Hematopoietic multipotent progenitor cell treated with erythropoietin and hydrocortisone succinate and interleukin-3 and kit ligand, for 4 days (in vitro differentiated cells): ENCODE measurements around the gene KLF16.
"Not testable (repeated sequence)": the region's sequence is repeated elsewhere in the genome, so short reads cannot be mapped to it uniquely, and the experiment has no call there.

Experiments
- DNase-seq: peaks from one replicate; pipeline ENCODE4 v3.0.0-alpha.2; 2015

Gene KLF16

GRCh38 chr19:1863328-1863637 lies at the start of gene KLF16:
Gene KLF16, minus strand, starts transcription at chr19:1863579. Its CDS starts 82 bp downstream, at chr19:1863497.
- no peak for DNase-seq

- DNase-seq = no peak
Observed at GRCh38 chr19:1912760-1913505, 49.6 kb upstream of the KLF16 start.

GRCh38 chr19:1911995-1912394 lies 48.6 kb upstream of the KLF16 start:
- DNase-seq = no peak

- DNase-seq = no peak
Observed at GRCh38 chr19:1911098-1911497, 47.7 kb upstream of the KLF16 start.

- DNase-seq = no peak
Observed at GRCh38 chr19:1910177-1910576, 46.8 kb upstream of the KLF16 start.

GRCh38 chr19:1909761-1910080 lies 46.3 kb upstream of the KLF16 start:
- DNase-seq = peak; percentile 49

GRCh38 chr19:1908364-1908678 lies 44.9 kb upstream of the KLF16 start:
- DNase-seq = no peak

- DNase-seq = no peak
Observed at GRCh38 chr19:1907563-1908363, 44.4 kb upstream of the KLF16 start.

GRCh38 chr19:1906985-1907562 lies 43.7 kb upstream of the KLF16 start:
- no peak for DNase-seq

GRCh38 chr19:1905863-1906375 lies 42.5 kb upstream of the KLF16 start:
- no peak for DNase-seq

- peak; percentile 100 for DNase-seq
Observed at GRCh38 chr19:1905110-1905862, 41.9 kb upstream of the KLF16 start, which contains the start of the genes ADAT3 and SCAMP4. Gene ADAT3, plus strand, starts transcription at chr19:1905399. Its CDS starts 6,649 bp downstream, at chr19:1912048. Gene SCAMP4, plus strand, starts transcription at chr19:1905399. Its CDS starts 9,621 bp downstream, at chr19:1915020.

- DNase-seq = no peak
Observed at GRCh38 chr19:1904860-1905109, 41.4 kb upstream of the KLF16 start.

GRCh38 chr19:1902923-1903322 lies 39.5 kb upstream of the KLF16 start:
- no peak for DNase-seq

- DNase-seq = no peak
Observed at GRCh38 chr19:1901940-1902404, 38.6 kb upstream of the KLF16 start.

- DNase-seq = peak; percentile 47
Observed at GRCh38 chr19:1896508-1896907, 33.1 kb upstream of the KLF16 start.

GRCh38 chr19:1893791-1894190 lies 30.4 kb upstream of the KLF16 start:
- DNase-seq = no peak

GRCh38 chr19:1889907-1890306 lies 26.5 kb upstream of the KLF16 start:
- DNase-seq = no peak

- no peak for DNase-seq
Observed at GRCh38 chr19:1888385-1888784, 25.0 kb upstream of the KLF16 start.

- not testable (repeated sequence) for DNase-seq
Observed at GRCh38 chr19:1886360-1886759, 23.0 kb upstream of the KLF16 start.

- peak; percentile 97 for DNase-seq
Observed at GRCh38 chr19:1885398-1886119, 22.2 kb upstream of the KLF16 start, which contains the start of gene ABHD17A. Gene ABHD17A, minus strand, starts transcription at chr19:1885496. Its CDS starts 3,930 bp downstream, at chr19:1881566.

GRCh38 chr19:1884719-1885334 lies 21.4 kb upstream of the KLF16 start:
- DNase-seq = no peak

- no peak for DNase-seq
Observed at GRCh38 chr19:1884291-1884718, 20.9 kb upstream of the KLF16 start.
